Measurements from ENCODE around the gene FGF11. TPM values are rescaled to one million over a fixed set of nuclear protein-coding genes. Genes with fewer than 3 reads are reported as not detected.

FGF11 gene
- polyA plus RNA-seq, 3 donors = 2.2 TPM; not detected in 2

DNA sequence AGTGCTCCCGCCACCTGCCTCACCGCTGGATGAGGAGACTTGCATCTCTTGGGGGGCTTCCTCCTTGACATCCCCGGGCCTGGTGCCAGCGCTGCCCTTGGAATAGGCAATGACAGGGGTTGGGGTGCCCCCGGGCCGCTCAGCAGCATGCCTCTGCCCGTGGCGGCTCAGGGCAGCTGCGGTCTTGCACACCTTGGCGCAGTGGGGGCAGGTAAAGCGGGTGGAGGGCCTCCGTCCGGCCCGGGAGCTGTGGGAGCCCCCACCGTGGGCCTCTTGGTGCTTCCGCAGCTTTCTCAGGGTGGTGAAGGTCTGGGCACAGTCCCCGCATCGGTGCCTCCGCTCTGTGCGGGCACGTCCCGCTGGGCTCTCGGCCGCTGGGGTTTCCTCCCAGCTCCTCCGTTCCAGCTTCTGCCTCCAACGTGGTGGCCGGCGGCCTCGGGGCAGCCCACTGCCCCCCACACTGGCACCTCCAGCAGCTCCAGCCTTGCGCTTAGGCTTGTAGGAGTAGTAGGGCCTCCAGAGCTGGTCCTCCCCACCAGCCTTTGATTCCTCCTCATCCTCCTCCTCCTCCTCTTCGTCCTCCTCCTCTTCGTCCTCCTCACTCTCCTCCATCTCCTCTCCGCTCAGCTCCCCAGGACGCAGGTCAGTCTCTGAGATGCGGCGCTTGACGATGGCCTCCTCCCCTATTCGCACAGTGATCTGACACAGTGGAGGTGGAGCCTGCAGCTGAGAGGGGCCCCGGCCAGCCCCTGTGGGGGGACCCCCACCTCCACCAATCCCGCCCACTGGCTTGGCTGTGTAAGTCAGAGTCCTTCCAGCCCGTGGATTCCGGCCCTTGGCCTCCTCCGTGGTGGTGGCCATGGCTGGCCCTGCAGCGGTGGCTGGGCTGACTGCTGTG is 23.4 kb downstream of the FGF11 start:
- no peaks in the 10 kb centered on the region for H3K27me3 ChIP-seq (ENCODE audit: control insufficient read depth in 2 of 2, insufficient read depth in 2 of 2, low read length in 2 of 2)
- no peak overlapping the region for H3K9ac ChIP-seq (ENCODE audit: insufficient read depth, low read length, poor library complexity, severe bottlenecking)
- H3K36me3 ChIP-seq (replicated peaks in 1 of 2; ENCODE audit: control insufficient read depth in 1 of 2, insufficient read depth in 2 of 2, low read length in 2 of 2) = peaks cover 22 to 25% of the 10 kb centered on the region in 2 donors
- H3K4me1 ChIP-seq (ENCODE audit: control insufficient read depth in 1 of 2, insufficient read depth in 2 of 2, low read length in 2 of 2) = peaks cover 18 to 21% of the 10 kb centered on the region in 2 donors
- H2AFZ ChIP-seq (ENCODE audit: insufficient read depth, low read depth, low read length, poor library complexity, severe bottlenecking) = no peak overlapping the region
- Mint-ChIP-seq H3K4me3 (no peak overlapping the region), H3K36me3 (peaks cover 15 to 33% of the 10 kb centered on the region in 2 donors), H3K27ac (no peak overlapping the region), H3K9me3 (no peaks in the 10 kb centered on the region), H3K27me3 (ENCODE audit: low read depth in 3 of 3) (no peaks in the 10 kb centered on the region), H3K4me1 (peaks cover 17% of the 10 kb centered on the region)
- no peaks in the 10 kb centered on the region for H3K79me2 ChIP-seq (ENCODE audit: insufficient read depth, low read length)
- no peak overlapping the region for H3K4me2 ChIP-seq (replicated peaks; ENCODE audit: extremely low read depth, low read length, poor library complexity, severe bottlenecking)
- no peaks in the 10 kb centered on the region for H4K20me1 ChIP-seq (ENCODE audit: insufficient read depth, low read length)
- no peak overlapping the region for H3K27ac ChIP-seq (ENCODE audit: low read depth in 1 of 2, low read length in 2 of 2)
- H3K4me3 ChIP-seq (replicated peaks in 1 of 3; ENCODE audit: low read depth in 2 of 3, low read length in 3 of 3) = no peak overlapping the region
- TF ChIP-seq, protein P1, sequence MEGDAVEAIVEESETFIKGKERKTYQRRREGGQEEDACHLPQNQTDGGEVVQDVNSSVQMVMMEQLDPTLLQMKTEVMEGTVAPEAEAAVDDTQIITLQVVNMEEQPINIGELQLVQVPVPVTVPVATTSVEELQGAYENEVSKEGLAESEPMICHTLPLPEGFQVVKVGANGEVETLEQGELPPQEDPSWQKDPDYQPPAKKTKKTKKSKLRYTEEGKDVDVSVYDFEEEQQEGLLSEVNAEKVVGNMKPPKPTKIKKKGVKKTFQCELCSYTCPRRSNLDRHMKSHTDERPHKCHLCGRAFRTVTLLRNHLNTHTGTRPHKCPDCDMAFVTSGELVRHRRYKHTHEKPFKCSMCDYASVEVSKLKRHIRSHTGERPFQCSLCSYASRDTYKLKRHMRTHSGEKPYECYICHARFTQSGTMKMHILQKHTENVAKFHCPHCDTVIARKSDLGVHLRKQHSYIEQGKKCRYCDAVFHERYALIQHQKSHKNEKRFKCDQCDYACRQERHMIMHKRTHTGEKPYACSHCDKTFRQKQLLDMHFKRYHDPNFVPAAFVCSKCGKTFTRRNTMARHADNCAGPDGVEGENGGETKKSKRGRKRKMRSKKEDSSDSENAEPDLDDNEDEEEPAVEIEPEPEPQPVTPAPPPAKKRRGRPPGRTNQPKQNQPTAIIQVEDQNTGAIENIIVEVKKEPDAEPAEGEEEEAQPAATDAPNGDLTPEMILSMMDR (IDR thresholded peaks at IDR 0.05) = no peak
- intact Hi-C loops (cut with micrococcal nuclease) = no loop called here
- DNase-seq = no peak
- 98% methylated on average over 29 of the region's 44 CpGs for WGBS (ENCODE audit: insufficient coverage)
- no peaks in the 10 kb centered on the region for H3K9me3 ChIP-seq (replicated peaks in 1 of 2; ENCODE audit: control insufficient read depth in 1 of 2, insufficient read depth in 1 of 2, low read length in 2 of 2)

DNA sequence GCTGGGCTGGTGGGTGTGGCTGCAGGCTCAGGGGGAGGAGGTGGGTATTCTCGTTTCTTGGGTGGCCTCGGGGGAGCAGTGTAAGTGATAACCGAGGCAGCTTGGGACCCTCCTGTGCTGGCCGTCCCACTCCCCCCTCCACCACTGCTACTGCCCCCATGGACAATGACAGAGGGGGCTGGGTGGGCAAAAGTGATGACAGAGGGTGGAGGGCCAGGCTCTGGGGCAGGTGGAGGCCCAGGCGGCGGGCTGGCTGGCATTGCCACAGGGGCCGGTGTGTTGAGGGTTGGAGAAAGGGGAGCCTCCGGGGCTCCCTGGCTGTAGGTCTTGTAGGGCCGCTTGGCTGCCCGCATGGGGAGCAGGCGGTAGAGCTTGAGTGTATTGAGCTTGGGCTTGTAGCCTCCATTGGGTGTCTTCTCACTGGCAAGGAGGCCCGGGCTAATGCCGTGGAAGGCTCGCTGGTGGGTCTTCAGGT is 24.1 kb downstream of the FGF11 start:
- H3K36me3 ChIP-seq (replicated peaks in 1 of 2; ENCODE audit: control insufficient read depth in 1 of 2, insufficient read depth in 2 of 2, low read length in 2 of 2) = peaks cover 22 to 27% of the 10 kb centered on the region in 2 donors
- Mint-ChIP-seq H3K27ac (peak overlapping the region in 1 of 7 donors; percentile 18), H3K27me3 (ENCODE audit: low read depth in 3 of 3) (no peaks in the 10 kb centered on the region), H3K36me3 (peaks cover 16 to 38% of the 10 kb centered on the region in 2 donors), H3K4me3 (no peak overlapping the region), H3K9me3 (no peaks in the 10 kb centered on the region), H3K4me1 (peaks cover 19% of the 10 kb centered on the region)
- H3K4me1 ChIP-seq (ENCODE audit: control insufficient read depth in 1 of 2, insufficient read depth in 2 of 2, low read length in 2 of 2) = peaks cover 21 to 24% of the 10 kb centered on the region in 2 donors
- no peaks in the 10 kb centered on the region for H3K27me3 ChIP-seq (ENCODE audit: control insufficient read depth in 2 of 2, insufficient read depth in 2 of 2, low read length in 2 of 2)
- no peak overlapping the region for H3K27ac ChIP-seq (ENCODE audit: low read depth in 1 of 2, low read length in 2 of 2)
- TF ChIP-seq, protein P1 (IDR thresholded peaks at IDR 0.05) = no peak
- H2AFZ ChIP-seq (ENCODE audit: insufficient read depth, low read depth, low read length, poor library complexity, severe bottlenecking) = no peak overlapping the region
- H3K9ac ChIP-seq (ENCODE audit: insufficient read depth, low read length, poor library complexity, severe bottlenecking) = no peak overlapping the region
- intact Hi-C loops (cut with micrococcal nuclease) = no loop called here
- no peaks in the 10 kb centered on the region for H3K9me3 ChIP-seq (replicated peaks in 1 of 2; ENCODE audit: control insufficient read depth in 1 of 2, insufficient read depth in 1 of 2, low read length in 2 of 2)
- no peak overlapping the region for H3K4me3 ChIP-seq (replicated peaks in 1 of 3; ENCODE audit: low read depth in 2 of 3, low read length in 3 of 3)
- H3K4me2 ChIP-seq (replicated peaks; ENCODE audit: extremely low read depth, low read length, poor library complexity, severe bottlenecking) = no peak overlapping the region
- peaks cover 2% of the 10 kb centered on the region for H3K79me2 ChIP-seq (ENCODE audit: insufficient read depth, low read length)
- no peak for DNase-seq
- 99% methylated on average over 9 of the region's 14 CpGs for WGBS (ENCODE audit: insufficient coverage)
- no peaks in the 10 kb centered on the region for H4K20me1 ChIP-seq (ENCODE audit: insufficient read depth, low read length)

Measured in CD14-positive monocyte (primary cell).